Urothelium cell line (cell line): ENCODE data around the gene LIN28B.

Source experiments
- DNase-seq: peaks from one replicate; pipeline ENCODE4 v3.0.0; 2011; ENCODE audit warnings: low spot score, mixed read lengths
- FAIRE-seq: peaks from 2 replicates; lab custom pipeline; 2011; peaks lifted over from hg19 to GRCh38; lab: Jason Lieb, UNC

The LIN28B gene

GRCh38 chr6:105107207-105107606, 150.3 kb downstream of the LIN28B start:
- FAIRE-seq (no peak), DNase-seq (no peak)

DNA sequence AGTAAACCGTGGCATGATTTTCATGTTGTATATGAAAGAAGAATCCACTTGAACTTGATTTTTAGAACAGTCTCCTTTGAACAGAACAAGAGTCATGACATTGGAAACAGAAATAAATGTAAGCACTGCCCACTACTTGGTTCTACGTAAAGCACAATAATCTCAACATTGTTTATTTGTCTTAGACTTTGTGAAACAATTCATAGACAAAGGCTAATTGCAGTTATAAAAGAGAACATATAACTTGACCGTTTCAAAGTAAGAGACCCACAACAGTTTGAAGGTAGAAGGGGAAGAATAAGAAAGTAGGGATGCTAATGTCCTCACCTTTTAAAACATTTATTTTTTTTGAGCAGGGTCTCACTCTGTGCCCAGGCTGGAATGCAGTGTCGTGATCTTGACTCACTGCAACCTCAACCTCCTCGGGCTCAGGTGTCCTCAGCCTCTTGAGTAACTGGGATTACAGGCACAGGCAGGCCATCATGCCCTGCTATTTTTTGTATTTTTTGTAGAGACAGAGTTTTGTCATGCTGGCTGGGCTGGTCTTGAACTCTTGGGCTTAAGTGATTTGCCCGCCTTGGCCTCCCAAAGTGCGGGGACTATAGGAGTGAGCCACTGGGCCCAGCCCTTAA, 151.8 kb downstream of the LIN28B start:
- DNase-seq = no peak
- FAIRE-seq = no peak

DNA sequence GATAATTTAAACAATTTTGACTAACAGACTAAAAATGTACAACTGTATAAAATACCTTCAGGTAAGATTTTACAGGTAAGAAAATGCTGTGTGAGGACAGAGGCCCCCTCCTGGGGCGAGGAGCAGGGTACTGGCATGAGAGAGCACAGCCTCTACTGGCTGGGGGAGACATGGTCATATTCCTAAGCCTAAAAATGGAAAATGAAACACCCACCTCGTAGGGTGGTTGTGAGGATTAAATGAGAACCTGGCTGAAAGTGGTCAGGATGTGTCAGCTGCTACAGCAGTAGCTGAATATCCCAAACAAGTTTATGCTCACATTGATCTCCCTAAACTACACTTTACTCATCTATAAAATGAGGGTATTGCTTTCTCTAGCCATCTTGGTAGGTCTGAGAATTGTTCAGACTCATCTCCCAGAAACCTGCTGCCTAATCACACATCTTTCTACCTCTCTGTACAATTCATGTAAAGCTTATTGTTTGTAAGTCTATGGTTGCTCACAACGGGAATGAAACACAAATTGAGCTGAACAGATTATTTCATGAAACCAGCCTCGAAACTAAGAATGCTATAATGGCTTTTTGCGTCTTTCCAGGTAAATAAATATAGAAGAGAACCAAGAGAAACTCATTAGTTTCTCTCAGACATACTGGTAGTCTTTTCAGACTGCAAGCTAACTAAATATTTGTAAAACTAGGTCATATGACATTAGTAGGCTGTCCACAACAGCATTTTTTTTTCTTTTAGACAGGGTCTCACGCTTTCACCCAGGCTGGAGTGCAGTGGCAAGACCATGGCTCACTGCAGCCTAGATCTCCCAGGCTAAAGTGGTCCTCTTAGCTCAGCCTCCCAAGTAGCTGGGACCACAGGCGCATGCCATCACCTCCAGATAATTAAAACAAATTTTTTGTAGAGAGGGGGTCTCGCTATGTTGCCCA, 153.3 kb downstream of the LIN28B start:
- FAIRE-seq (no peak), DNase-seq (no peak)

- FAIRE-seq = no peak
- DNase-seq = no peak
Measured at GRCh38 chr6:105111105-105111504, 154.2 kb downstream of the LIN28B start.

- DNase-seq (no peak), FAIRE-seq (no peak)
Measured at GRCh38 chr6:105111871-105112270, 155.0 kb downstream of the LIN28B start.

GRCh38 chr6:105112577-105112976, 155.7 kb downstream of the LIN28B start:
- DNase-seq (no peak), FAIRE-seq (no peak)

- FAIRE-seq (no peak), DNase-seq (no peak)
Measured at GRCh38 chr6:105113422-105113821, 156.5 kb downstream of the LIN28B start.

- DNase-seq (no peak), FAIRE-seq (no peak)
Measured at GRCh38 chr6:105116150-105116549, 159.2 kb downstream of the LIN28B start.

DNA sequence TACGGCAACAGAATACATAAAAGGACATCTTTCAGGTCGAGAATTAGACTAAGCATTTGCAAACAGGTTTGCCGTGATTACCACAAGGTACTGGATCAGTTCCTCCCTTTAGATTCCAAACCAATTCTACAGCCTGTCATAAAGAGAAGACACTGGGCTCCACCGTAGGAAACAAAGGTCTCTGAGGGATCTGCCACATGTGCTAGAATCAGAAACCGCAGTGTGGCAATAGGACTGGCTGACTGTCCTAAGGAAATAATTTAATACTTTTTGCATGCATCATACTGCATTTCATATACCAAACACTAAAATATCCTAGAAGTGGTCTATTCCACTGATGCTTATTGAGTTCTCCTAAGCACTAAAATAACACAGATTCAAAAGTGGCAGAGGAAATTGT, 163.7 kb downstream of the LIN28B start:
- DNase-seq = no peak
- FAIRE-seq = no peak

GRCh38 chr6:105121981-105122380, 165.1 kb downstream of the LIN28B start:
- DNase-seq (no peak), FAIRE-seq (no peak)

- no peak for FAIRE-seq
- DNase-seq = no peak
Measured at GRCh38 chr6:105122717-105123116, 165.8 kb downstream of the LIN28B start.
